HepG2 (cell line): ENCODE data around the gene POLR3GL.

ENCODE experiments used
- CTCF ChIP-seq: sonication (generic); formaldehyde crosslinking; IDR thresholded peaks from 2 replicates; pipeline ENCODE4 v1.5.0; 2020; ENCODE audit warnings: mild to moderate bottlenecking, missing genetic modification reagents, moderate library complexity
- HCFC1 ChIP-seq: fragments of 150-350 bp; IDR thresholded peaks from 2 replicates; pipeline ENCODE4 v1.6.1; 2014; ENCODE audit warnings: low read depth, low read length
- MZF1 ChIP-seq: sonication (generic); formaldehyde crosslinking; IDR thresholded peaks from 2 replicates; pipeline ENCODE4 v1.8.1; 2023; ENCODE audit warnings: mild to moderate bottlenecking, missing genetic modification reagents, borderline replicate concordance
- ZNF670 ChIP-seq: sonication (generic); formaldehyde crosslinking; IDR thresholded peaks from 2 replicates; pipeline ENCODE4 v1.8.0; 2022; ENCODE audit warnings: mild to moderate bottlenecking, missing genetic modification reagents, borderline replicate concordance

DNA sequence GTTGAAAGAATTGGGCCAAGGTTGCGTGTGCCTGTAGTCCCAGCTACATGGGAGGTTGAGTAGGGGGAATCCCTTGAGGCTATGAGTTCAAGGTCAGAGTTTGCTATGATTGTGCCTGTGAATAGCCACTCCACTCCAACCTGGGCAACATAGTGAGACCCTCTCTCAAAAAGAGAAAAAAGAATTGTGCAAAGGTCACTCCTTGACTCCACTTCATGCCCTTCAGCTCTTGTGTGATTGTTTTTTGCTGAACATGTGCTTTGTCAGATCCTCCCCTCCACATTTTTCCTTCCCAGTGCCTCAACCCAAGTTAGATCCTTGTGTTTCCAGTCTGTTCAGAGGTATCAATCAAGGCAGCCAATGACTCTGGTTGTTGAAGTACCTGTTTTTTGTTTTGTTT, 23.4 kb downstream of the POLR3GL start:
- TF ChIP-seq HCFC1 (no peak), ZNF670 (CRISPR knock-in tag) (no peak), MZF1 (CRISPR knock-in tag) (no peak), CTCF (no peak)
